HG03064 (cell line): Measurements from ENCODE around the gene LRRC18.

ENCODE experiments used
- ATAC-seq: cut with Tn5 transposase; IDR thresholded peaks from one replicate; pipeline ENCODE4 v1.9.1; 2021; ENCODE audit warnings: low read depth; ENCODE audit not compliant: unreplicated experiment

The LRRC18 gene

GRCh38 chr10:48946891-48947500 lies 7.4 kb upstream of the LRRC18 start:
- no peak for ATAC-seq

- no peak for ATAC-seq
Observed at GRCh38 chr10:48946332-48946731, 6.7 kb upstream of the LRRC18 start.

GRCh38 chr10:48945441-48946130 lies 5.9 kb upstream of the LRRC18 start:
- ATAC-seq: no peak

- no peak for ATAC-seq
Observed at GRCh38 chr10:48944171-48944570, 4.5 kb upstream of the LRRC18 start.

GRCh38 chr10:48943096-48943495 lies 3.5 kb upstream of the LRRC18 start:
- ATAC-seq: no peak

- no peak for ATAC-seq
Observed at GRCh38 chr10:48941427-48942075, 1.9 kb upstream of the LRRC18 start.

- no peak for ATAC-seq
Observed at GRCh38 chr10:48940958-48941357, 1.3 kb upstream of the LRRC18 start.

- no peak for ATAC-seq
Observed at GRCh38 chr10:48940372-48940771, 732 bp upstream of the LRRC18 start.

GRCh38 chr10:48938990-48939536 lies 577 bp downstream of the LRRC18 start:
- no peak for ATAC-seq

- no peak for ATAC-seq
Observed at GRCh38 chr10:48938281-48938680, 1.4 kb downstream of the LRRC18 start.

GRCh38 chr10:48937796-48938195 lies 1.8 kb downstream of the LRRC18 start:
- ATAC-seq: no peak

GRCh38 chr10:48935577-48935976 lies 4.1 kb downstream of the LRRC18 start:
- no peak for ATAC-seq

- no peak for ATAC-seq
Observed at GRCh38 chr10:48934672-48935501, 4.8 kb downstream of the LRRC18 start.

- no peak for ATAC-seq
Observed at GRCh38 chr10:48932831-48933664, 6.6 kb downstream of the LRRC18 start.

- no peak for ATAC-seq
Observed at GRCh38 chr10:48931188-48931587, 8.5 kb downstream of the LRRC18 start.

GRCh38 chr10:48929413-48929990 lies 10.1 kb downstream of the LRRC18 start:
- ATAC-seq: no peak

- no peak for ATAC-seq
Observed at GRCh38 chr10:48926764-48927540, 12.7 kb downstream of the LRRC18 start.

- no peak for ATAC-seq
Observed at GRCh38 chr10:48926255-48926654, 13.4 kb downstream of the LRRC18 start.

GRCh38 chr10:48924988-48925387 lies 14.7 kb downstream of the LRRC18 start:
- no peak for ATAC-seq
